Stimulated activated CD8-positive, alpha-beta memory T cell treated with anti-CD3 and anti-CD28 coated beads, Interleukin-15, amount 100 ng/mL, for 1 hour (primary cell): ENCODE data around the gene ROBO4.

Source experiments
- DNase-seq: peaks from one replicate; pipeline ENCODE4 v3.0.0-alpha.2; 2020; ENCODE audit warnings: low read depth

The ROBO4 gene

DNA sequence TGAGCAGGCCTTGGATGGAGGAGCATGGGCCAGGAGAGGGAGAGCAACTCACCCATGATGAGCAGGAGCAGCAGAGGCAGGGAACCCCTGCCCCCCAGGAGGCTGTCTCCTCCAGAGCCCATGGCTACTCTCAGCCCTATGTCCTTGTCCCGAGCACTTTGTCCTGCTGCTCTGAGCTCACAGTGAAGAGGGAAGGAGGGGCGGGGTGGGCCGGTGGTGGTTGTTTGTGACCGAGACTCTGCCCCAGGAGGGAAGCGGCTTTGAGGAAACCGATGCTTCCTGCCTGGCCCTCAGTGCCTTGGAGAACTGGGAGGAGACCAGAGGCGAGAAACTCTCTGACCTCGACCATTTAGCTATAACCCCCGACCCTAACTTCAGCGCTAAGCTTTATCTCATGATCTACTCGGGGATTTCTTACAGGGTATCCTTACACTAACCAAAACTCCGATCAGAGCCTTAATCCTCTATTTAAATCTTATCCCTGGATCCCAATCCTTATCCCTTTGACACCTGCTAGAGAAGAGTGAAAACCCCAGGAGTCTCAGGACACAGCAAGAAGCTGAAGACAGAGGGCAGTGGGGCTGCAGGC, at the start of gene ROBO4:
TSS of gene ROBO4 (minus strand) at position 192 of the 589 bp plus-strand sequence. CDS start at position 122, 70 bp downstream.
- no peak for DNase-seq

DNA sequence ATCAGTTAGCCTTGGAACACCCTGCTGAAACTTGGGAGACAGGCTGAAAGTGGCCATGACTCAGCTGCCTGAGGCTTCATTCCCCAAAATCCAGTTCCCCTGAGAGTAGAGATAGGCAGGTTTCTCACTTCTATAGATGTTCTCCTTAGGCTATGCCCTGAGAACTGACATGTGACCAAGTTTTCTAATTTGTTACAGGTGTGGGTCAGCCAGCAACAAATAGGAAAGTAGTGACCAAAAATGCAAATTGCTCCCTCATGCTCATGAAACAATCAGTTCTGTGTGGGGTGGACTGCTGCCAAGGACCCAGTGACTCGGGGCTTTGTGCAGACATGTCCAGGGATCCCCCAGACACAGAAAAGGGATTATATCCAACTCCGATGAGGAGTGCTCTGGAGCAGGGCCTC, 49.1 kb upstream of the ROBO4 start:
- DNase-seq = no peak

DNA sequence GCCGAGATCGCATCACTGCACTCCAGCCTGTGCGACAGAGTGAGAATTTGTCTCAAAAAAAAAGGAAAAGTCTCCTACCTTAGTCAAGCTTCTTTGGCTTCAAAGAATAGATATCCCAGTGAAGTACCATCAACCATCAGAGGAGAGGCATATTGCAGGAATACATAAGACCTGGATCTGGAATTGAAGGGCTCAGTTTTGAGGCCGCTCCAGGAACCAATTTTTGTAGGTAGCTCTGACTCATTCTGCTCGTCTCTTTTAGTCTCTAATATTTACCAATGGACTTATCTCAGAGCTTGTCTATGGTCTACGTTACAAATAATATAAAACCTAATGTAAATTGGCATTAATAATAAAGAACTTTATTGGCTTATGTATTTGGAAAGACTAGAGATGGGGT, 48.2 kb upstream of the ROBO4 start:
- DNase-seq = no peak

DNA sequence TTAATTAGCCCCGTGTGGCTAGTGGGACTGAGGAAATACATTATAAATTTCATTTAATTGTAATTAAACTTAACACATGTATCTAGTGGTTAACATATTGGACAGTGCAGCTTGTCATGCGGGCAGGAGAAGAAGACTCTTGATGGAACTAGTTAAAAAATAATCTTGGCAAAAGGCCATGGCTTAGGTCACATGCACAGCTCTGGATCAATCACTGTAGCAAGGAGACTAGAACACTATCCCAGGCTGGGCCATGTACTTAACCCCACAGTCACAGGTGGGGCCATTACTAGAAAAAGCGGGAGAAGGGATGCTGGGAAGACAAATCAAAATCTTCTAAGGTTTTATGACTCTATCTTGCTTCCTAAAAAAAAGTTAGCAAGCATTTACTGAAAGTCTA, 46.9 kb upstream of the ROBO4 start:
- DNase-seq = no peak

DNA sequence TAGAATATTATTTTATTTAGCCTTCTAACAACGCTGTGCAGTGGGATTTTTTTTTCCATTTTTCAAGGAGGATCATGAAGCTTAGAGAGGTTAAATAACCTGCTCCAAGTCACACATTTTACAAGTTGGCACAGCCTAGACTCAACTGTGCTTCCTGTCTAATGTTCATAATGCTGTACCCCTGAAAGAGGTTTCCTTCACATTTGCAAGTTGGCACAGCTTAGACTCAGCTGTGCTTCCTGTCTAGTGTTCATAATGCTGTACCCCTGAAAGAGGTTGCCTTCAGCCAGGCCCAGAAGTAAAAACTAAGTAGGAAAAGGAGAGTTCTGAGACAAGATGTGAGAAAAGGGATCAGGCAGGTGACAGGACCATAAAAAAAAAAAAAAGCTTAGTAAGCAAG, 46.1 kb upstream of the ROBO4 start:
- no peak for DNase-seq

DNA sequence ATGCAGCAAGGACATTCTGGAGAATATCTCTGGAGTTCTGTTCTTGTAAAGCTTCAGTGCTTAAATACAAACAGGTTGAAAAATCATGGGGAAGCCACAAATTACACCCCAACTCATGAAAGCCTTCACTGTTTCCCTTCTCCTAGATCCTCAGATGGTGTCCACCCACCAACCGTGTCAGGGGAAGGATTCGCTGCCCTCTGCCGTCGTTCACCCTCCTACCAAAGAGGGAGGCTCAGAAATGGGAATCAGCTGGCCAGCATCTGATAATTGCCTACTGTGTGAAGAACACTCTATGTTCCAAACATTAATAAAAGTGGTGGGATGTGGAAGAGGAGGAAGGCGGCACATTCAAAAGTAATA, 45.6 kb upstream of the ROBO4 start:
- DNase-seq = no peak

DNA sequence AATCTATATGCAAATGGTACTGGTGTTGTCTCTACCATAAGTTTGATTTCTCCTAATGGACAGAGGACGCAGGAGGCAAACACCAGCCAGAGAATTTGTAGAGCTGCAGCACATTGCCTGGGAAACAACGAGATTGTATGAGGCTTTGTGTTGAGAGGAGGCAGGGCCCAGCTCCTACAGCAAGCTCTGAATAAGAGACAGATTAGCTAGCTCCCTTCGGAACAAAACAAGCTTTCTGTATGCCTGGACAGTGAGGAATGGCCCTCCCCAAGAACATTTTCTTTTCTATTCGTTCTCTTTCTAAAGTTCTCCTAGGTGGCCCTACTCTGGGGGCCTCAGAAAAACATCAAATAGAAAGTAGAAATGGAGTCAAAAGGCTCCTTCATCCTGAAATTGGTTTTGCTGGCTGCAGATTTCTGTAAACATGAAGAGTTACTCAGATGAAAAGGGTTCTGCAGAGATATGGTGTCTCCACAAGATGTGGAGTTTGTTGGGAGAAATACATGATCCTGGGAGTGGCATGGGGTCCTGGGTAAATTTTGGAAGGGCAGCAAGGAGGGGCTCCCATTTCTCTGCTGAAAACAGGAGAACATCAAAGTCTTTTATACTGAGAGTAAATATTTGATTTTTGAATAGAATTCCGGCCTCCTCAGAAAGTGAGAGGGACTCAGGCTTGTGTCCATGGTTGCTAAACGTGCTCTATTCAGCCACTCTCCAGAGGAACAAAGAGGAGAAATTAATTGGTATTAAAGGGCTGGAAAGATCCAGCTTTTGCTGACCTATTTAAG, 45.0 kb upstream of the ROBO4 start:
- DNase-seq = no peak

DNA sequence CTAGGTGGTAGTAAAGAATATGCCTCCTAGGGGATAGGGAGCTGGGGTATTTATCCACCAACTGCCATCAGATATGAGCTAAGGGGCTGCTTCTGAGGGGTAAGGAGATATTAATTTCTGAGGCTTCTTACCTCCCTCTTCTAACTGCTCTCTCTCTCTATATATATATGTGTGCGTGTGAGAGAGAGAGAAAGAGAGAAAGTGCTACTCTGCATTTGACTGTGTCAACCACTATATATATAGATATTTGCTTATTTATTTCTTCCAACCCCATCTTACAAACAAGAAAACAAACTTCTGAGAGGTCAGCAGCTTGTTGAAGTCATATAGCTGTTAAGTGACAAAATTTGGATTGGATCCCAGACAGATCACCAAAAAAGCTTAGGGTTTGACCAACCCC, 44.0 kb upstream of the ROBO4 start:
- DNase-seq = no peak

DNA sequence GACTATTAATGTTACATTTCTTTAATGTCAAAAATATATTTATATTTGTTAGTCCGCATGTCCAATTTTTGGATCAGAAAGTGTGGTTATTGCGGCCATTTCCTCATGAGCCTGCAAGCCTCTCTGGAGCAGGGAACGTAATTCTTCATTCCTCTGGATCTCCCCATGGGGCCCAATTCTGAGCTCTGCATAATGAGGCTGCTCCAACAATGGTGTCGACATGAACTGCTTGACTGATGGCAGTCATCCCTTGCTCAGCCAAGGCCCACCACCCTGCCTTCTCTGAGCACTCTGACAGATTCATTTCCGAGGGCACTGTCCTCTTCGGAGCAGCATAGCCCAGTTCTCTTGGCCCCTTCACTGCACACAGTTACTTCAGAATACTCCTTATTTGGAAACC, 41.3 kb upstream of the ROBO4 start:
- no peak for DNase-seq

DNA sequence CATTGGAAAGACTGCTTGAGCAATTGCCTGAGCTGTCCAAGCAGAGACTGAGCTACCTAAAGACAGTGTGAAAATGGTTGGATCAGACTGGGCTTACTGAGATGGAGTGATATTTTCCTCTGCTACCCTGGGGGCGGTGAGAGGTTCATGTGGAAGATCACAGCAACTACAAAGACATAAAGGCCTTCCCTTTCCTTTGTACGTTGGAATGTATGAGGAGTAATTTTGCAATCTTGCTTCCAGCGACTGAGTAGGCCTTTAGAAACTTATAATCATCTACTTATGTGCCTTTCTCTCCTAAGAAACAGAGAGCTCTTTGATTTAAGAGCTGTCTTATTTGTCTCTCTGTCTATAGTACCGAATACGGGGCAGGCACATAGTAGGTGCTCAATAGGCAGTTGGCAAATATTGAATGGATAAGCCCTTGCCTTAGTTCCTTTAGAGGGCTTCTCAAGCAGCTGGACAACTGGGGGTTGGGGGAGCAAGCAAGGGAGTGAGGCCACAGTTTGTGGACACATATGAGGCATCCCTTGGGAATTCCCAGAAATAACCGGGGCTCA, 40.6 kb upstream of the ROBO4 start:
- no peak for DNase-seq

DNA sequence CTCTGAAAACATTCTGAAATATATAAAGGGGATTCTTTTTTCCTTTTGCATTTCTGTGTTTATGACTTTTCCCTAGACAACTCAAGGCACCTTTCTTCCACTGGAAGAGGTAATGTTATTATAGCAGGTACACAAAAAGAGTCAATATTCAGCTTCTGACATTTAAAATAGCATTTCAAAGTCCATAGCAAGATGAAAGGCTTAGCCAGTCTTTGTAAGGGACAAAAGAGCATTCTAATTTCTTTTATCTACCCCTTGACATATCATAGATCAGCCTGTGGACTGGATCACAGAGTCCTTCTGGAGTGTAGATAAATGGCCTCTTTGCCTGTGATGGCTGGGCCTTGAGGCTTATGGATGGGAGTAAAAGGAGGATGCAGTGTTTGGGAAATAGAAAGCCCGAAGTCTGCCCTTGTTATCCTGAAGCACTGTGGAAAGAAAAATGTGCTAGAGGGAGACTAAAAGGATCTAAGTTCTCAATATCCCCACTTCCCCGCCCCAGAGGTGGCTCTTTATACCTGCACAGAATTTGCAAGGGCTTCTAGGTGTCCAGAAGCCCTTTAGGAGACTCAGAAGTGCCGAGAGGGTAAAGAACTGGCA, 39.8 kb upstream of the ROBO4 start:
- no peak for DNase-seq

DNA sequence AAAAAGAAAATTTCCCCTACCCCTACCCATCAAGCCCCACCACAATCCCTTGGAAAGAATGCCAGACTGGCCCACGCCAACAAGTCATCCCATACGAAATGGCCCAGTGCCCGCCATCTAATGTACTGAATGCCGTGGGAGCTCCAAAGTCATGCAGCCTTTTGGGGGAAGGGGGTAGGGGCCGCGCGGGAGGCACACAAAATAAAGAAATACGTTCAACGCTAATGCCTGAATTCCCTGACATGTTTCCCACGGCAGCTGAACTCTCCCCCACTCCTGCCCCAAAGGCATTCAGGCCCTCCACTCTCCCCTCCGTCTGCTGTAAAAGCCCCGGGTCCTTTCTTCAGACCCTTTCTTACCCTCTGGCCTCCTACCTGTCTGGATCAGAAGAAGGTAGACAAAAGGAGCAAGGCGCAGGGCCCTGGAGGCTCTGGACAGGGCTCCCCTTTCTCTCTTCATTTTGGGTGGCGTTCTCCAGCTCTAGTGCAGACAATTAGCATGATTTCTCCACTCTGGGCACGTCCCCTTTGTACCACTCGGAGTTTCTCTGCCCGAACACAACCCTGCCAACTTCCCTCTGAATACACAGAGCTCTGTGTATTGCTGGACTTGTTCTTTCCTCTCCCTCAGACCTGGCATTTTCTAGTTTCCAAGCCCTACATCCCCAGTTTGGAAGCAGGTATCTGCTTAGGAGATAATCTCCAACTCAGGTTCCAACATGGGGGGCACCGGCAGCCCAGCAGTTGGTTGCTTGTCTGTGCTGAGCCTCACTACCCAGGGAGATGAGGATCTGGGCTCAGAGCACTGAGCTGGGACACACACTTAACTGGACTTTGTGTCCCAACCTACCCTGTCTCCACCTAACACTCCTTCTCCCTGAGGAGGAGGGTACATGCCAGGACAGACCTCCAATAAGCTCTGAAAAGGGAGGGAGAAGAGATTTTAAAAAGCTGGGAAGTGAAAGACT, 38.2 kb upstream of the ROBO4 start, which contains the start of gene HEPACAM:
TSS of gene HEPACAM (minus strand) at position 500 of the 967 bp plus-strand sequence. CDS start at position 459, 41 bp downstream.
- no peak for DNase-seq

DNA sequence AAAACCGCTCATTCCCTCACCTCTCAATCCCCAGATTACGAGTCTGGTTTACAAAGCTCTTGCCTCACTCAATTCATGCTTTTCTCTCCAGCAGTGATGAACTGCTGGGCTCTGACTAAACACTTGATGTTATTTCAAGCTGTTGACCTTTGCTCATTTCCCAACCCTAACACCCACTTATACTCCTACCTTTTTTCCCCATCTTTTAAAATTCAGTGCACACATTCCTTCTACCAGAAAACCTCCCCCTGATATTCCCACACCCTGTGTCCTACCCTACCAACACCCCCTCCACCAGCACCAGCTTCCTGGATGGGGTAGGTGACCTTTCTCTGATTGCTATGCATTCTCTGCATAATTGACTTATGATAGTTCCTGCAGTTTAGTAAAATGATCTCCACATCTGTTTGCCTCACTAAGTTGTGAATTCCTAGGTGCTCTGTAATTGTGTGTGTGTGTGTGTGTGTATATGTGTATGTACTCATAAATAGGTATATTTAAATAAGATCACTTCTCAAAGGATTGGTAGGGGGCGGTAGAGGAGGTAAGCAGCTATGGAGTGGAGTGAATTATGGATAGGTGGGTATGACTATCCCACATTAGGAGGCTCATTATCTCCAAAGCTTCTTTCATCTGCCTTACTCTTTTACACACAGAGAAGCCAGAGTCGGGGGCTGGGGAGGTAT, 37.3 kb upstream of the ROBO4 start:
- DNase-seq = no peak

DNA sequence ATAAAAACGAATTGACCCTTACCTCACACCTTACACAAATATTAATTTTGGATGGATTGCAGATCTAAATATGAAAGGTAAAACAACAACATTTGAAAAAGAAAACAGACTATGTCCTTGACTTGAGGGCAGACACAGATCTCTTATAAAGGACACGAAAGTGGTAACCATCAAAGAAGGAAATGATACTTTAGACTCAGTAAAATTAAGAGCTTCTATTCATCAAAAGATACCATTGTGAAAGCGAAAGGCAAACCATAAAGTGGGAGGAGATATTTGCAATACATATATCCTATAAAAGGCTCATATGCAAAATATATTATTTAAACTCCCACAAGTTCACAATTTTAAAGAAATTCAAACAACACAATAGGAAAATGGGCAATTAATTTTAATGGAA, 33.1 kb upstream of the ROBO4 start:
- no peak for DNase-seq

DNA sequence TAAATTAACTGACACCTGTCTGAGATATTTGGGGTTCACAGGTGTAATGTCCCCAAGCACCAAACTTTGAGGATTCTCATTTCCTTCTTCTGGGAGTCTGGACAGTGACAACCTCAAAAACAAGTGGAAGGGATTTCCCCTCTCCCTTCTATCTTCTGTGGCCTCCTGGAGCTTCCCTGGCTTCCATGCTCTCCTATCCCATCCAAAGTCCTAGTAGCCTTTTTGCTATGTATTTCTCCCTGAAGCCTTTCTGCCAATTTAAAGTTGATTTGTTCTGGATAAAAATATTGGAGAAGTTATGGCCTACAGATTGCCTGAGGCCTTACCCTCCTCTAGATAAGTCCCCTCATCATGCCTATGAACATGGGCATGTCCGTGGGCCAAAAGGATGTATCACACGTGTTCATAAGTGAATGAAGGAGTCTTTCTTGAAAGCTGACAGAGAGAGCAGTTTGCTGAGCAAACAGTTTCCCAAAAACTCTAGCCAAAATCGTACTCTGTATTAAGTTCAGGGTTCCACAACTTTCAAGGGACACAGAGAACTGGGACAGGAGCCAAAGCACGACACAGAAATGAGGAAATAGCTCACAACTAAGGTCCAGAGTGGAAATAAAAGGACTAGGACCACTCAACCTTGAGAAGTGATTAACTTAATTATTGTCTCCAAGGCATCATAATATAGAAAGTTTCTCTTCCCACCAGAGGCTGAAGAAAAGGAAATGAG, 31.4 kb upstream of the ROBO4 start:
- DNase-seq = no peak

DNA sequence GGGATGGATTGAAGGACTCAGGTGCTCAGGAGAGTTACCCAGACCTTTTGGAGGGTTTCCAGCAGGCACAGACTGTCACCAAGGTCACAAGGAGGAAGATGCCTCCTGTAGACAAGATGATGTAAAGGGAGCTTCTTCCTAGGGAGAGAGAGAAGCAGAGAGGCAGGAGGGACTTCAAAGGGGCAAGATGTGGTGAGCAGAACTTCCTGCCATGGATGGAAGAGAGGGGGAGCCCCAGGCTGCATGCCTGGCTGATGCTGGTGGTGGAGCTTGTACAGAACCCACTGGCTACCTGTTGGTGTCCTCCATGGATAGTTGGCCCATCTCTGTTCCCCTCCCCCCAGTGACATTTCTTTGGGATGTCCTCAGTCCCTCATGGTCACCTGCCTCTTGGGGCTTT, 25.6 kb upstream of the ROBO4 start:
- no peak for DNase-seq

DNA sequence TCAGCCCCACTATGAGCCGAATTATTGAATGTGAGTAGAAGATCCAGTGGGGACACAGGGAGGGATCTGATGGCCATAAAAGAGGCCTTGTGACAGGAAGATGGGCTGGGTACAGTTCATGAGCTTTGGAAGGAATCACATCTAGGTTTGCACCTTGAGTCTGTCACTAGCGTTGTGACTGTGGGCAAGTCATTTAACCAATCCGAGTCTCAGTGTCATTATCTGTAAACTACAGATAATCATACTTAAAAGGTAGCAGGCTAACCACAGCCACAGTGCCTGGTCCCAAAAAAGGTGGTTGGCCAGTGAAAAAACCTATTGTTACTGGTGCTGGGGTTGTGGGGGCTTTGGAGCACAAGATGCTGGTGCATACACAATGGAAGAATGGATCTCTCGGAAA, 25.2 kb upstream of the ROBO4 start:
- no peak for DNase-seq

DNA sequence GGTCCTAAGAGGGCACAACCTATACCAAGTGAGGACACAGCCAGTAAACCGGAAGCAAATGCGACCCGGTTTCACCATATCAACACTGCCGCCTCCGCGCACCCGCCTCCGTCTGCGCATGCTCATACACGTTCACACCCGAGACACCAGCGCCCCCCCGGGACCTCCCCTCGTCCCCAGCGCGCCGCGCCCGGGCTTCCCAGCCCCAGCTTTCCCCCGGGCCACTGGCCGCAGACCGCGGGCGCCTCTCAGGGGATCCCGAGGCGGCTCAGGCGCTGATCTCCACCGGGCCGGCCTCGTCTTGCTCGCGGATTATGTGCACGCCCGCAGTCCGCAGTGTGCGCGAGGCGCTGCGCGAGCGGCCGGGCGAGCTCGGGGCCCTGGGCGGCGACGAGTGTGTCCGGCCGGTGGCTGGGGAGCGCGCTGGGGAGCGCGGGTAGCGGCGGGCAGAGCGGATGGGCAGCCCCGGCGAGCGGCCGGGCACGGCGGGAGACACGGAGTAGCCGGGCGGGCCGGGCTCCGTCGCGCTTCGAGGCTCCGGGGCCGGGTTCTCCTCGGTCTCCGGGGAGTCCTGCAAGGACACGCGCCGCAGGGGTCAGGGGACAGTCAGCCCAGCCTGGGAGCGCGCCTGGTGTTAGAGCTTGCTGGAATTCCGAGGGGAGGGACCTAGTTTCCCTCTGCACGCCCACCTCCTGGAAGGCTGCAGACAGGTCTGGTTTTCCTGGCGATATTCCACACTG, 23.4 kb upstream of the ROBO4 start:
- peak; percentile 45 for DNase-seq

DNA sequence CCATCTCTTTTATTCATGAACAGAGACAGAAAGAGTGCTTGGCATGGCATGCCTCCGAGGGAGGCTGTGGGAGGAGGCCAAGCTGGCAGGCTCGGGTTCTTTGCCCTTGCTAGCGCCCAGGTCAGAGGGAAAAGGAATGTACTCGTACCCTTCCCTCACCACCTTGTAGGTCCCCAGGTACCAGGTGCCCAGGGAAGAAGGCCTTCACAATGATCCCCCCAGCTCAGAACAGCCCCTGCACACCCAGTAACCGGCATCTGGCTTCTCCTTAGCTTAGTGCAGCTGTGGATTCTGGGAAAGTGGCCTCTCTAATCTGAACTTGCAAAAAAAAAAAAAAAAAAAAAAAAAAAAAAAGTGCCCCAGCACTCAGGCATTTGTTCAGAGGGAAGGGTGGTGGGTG, 22.7 kb upstream of the ROBO4 start:
- no peak for DNase-seq

DNA sequence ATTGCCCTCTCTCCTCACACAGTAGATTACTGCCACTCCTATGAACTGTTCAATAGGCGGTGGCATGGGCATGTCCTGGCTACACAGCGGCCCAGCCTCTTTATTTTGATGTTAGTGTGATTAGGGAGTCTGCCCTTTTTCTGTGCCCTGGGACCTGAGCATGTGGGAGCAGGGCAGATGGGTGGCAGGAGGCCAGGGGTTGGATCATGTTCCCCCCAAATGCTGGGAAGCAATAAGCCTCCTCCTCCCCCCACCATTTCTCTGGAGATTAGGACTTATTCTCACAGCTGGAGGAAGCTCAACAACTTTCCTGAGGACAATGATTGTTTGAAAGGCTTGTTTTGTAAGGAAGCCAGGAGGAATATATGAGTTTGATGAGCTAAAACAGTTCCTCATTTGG, 22.2 kb upstream of the ROBO4 start:
- no peak for DNase-seq
